Activated naive CD4-positive, alpha-beta T cell treated with anti-CD3 and anti-CD28 coated beads, Interleukin-2, amount 10 ng/mL, durations not matched to agents 7 days and 5 days (primary cell): ENCODE data around the gene FKBP14.

ENCODE experiments used
- CTCF ChIA-PET: fragments of 350-600 bp; sonication (Branson Sonifier 250); formaldehyde crosslinking; loops from one replicate; lab custom pipeline; 2021; ENCODE audit warnings: antibody characterized with exemption; lab: Charles Lee
- DNase-seq: peaks from one replicate; pipeline ENCODE4 v3.0.0-alpha.2; 2020
- H3K27ac Mint-ChIP-seq: one replicate; pipeline ENCODE4 v1.8.0; 2021; ENCODE audit warnings: mild to moderate bottlenecking, moderate library complexity, mixed read lengths
- H3K27me3 Mint-ChIP-seq: one replicate; pipeline ENCODE4 v1.8.0; 2021; ENCODE audit warnings: mild to moderate bottlenecking, mixed read lengths
- H3K36me3 Mint-ChIP-seq: one replicate; pipeline ENCODE4 v1.8.0; 2021; ENCODE audit warnings: mixed read lengths
- H3K4me1 Mint-ChIP-seq: one replicate; pipeline ENCODE4 v1.8.0; 2021; ENCODE audit warnings: mixed read lengths
- H3K4me3 Mint-ChIP-seq: one replicate; pipeline ENCODE4 v1.8.0; 2021; ENCODE audit warnings: mild to moderate bottlenecking, moderate library complexity, mixed read lengths
- H3K9me3 Mint-ChIP-seq: one replicate; pipeline ENCODE4 v1.8.0; 2021; ENCODE audit warnings: mixed read lengths

FKBP14 gene

DNA sequence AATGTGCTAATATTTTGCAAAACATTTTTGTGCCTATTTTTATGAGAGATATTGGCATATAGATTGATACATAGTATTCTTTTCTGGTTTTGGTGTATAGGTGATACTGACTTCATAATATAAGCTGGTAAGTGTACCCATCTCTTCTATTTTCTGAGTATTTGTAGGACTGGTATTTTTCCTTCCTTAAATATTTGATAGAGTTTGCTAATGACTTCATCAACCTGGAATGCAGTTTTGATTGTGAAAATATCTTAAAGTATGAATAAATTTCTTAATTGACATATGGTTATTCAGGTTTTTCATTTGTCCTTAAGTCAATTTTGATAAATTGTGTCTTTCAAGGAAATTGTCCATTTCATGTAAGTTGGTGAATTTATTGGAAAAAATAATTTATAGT is 30.9 kb downstream of the FKBP14 start:
- no peak overlapping the region for H3K27ac Mint-ChIP-seq
- no peaks in the 10 kb centered on the region for H3K4me1 Mint-ChIP-seq
- peaks cover 10% of the 10 kb centered on the region for H3K9me3 Mint-ChIP-seq
- no peaks in the 10 kb centered on the region for H3K36me3 Mint-ChIP-seq
- peaks cover 53% of the 10 kb centered on the region for H3K27me3 Mint-ChIP-seq
- no peak for DNase-seq
- no peak overlapping the region for H3K4me3 Mint-ChIP-seq
- CTCF ChIA-PET = interaction anchor here (0.6 kb wide), 1 partner anchor 686 kb away, joined by 4 read pairs; no protein-coding TSS in a partner anchor

DNA sequence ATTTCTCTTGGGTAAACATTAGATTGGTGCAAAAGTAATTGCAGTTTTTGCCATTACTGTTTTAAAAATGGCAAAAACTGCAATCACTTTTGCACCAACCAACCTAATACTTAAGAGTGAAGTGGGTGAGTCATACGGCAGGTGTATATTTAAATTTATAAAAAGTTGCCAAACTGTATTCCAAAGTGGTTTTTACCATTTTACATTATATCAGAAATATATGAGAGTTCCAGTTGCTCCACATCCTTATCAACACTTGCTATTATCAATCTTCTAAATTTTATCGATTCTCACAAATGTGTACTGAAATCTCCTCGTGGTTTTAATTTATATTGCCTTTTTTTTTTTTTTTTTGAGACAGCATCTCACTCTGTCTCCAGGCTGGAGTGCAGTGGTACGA is 33.4 kb downstream of the FKBP14 start:
- no peak overlapping the region for H3K27ac Mint-ChIP-seq
- peaks cover 10% of the 10 kb centered on the region for H3K9me3 Mint-ChIP-seq
- no peak for DNase-seq
- peaks cover 9% of the 10 kb centered on the region for H3K4me1 Mint-ChIP-seq
- peaks cover 3% of the 10 kb centered on the region for H3K36me3 Mint-ChIP-seq
- H3K27me3 Mint-ChIP-seq = peaks cover 65% of the 10 kb centered on the region
- no peak overlapping the region for H3K4me3 Mint-ChIP-seq
- CTCF ChIA-PET = no interaction called here

DNA sequence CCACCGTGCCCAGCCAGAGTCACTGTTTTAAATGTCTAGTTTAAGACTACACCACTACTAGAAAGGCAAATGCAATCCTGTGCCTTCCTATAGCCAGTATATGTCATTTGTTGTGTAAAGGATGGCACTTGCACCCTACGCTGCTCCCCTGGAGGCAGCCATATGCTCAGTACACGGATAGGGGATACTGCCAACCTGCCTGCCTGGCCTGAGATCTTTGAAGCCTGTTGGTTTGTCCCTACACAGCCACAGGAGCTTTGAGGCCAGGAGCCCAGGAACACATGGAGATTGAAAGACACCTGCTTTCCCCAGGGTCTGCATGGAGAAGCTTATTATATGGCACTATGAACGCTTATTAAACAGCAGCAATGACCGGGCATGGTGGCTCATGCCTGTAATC is 34.6 kb downstream of the FKBP14 start:
- no peak overlapping the region for H3K4me3 Mint-ChIP-seq
- CTCF ChIA-PET = no interaction called here
- no peak overlapping the region for H3K27ac Mint-ChIP-seq
- H3K4me1 Mint-ChIP-seq = peaks cover 9% of the 10 kb centered on the region
- peaks cover 10% of the 10 kb centered on the region for H3K9me3 Mint-ChIP-seq
- H3K36me3 Mint-ChIP-seq = peaks cover 3% of the 10 kb centered on the region
- peaks cover 68% of the 10 kb centered on the region for H3K27me3 Mint-ChIP-seq
- DNase-seq = no peak

DNA sequence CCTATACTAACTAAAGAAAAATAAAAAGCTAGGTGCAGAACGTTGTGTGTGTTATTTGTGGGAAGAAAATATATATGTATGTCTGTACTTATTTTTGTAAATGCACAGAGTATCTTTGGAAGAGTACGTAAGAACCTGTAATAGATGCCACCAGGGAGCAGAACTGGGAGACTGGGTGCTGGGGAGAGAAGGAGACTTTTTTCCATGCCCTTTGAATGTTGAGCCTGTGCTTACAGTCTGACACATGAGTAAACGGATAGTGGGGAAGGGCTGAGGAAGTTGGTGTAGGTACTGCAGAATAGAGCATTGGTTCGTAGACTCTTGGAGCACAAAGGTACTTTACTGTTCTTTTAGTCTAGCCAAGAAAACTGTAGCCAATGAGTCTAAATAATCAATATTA is 35.6 kb downstream of the FKBP14 start:
- peaks cover 9% of the 10 kb centered on the region for H3K4me1 Mint-ChIP-seq
- CTCF ChIA-PET = no interaction called here
- H3K9me3 Mint-ChIP-seq = peaks cover 4% of the 10 kb centered on the region
- no peak overlapping the region for H3K27ac Mint-ChIP-seq
- peaks cover 63% of the 10 kb centered on the region for H3K27me3 Mint-ChIP-seq
- peaks cover 3% of the 10 kb centered on the region for H3K36me3 Mint-ChIP-seq
- no peak overlapping the region for H3K4me3 Mint-ChIP-seq
- no peak for DNase-seq

DNA sequence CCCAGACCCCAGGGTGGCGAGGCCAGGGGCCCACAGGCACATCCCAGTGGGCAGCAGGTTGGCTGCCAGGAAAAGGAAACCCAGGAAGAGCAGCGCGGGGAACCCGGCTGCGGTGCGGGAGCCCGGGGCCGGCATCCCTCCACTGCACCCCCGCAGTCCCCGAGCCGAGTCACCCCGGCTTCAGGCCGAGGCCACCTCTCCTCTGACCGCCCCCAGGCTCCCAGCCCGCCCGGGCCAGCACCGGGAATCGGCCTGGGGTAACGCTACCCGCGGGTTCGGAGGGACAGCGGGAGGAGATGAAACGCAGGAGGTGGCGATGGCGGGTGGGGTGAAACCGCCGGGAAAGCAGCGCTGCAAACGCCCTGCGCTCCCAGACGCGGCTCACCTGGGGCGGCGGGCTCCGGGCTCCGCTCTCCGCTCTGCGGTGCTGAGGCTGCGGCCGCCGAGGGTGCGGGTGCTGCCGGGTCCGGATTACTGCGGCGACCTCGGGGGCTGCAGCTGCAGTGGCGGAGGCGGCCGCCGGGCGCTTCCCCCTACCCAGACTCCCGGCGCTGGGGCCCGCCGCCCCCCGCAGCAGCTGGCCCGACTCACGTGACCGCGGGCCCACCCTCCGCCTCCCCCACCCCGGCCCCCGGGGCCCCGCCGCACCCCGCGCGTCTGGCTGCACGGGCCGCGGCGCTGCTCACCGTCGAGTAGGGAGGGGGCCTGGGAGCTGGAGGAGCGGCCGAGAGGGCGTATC is 37.1 kb downstream of the FKBP14 start, which contains the start of gene SCRN1:
TSS of gene SCRN1 (minus strand) at position 545 of the 739 bp plus-strand sequence. CDS start 20,734 bp downstream, outside the sequence.
- Mint-ChIP-seq H3K4me1 (peaks cover 9% of the 10 kb centered on the region), H3K27me3 (peaks cover 69% of the 10 kb centered on the region), H3K27ac (peak within 1 kb of the TSS; percentile 21), H3K4me3 (peak within 1 kb of the TSS; percentile 68), H3K9me3 (peaks cover 4% of the 10 kb centered on the region), H3K36me3 (peaks cover 3% of the 10 kb centered on the region)
- CTCF ChIA-PET = no interaction called here
- DNase-seq = peak; percentile 31

DNA sequence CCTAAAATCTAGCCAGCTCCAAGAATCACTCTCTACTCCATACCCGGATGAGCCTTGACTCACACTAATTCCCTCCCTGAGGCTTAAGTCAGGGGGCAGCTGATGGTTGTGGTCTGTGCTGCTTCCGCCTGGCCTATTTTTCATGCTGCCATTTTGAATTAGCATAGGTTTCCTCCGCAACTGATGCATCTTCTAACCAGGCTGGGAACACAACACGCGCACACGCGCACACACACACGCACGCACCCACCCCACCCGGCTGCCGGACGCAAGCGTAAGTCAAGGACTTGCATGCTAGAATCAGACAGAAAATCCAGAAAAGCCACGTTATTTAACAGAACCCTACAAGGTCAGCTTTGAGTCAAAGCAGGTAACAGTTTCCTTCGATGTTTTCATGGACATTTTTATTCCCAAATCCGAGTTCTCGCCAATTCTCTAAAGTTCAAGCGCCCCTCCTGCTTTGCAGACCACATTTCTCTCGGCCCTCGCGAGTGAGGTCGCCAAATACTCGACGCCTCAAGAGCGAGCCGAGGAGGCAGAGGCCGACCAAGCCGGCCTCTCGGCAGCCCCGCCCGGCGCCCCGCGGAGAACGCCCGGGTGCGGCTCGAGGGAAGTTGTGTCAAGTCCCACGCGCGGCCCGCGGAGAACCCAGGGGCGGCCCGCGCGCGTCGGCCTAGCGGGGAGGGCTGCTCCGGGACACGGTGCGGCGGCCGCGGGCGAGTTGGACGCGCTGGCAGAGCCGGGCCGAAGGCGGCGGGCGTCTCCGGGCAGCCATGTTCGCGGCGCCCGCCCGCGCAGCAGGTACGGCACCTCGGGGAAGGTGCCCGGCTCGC is 37.9 kb downstream of the FKBP14 start:
- CTCF ChIA-PET = interaction anchor here (2.4 kb wide), 1 partner anchor 73 kb away, joined by 5 read pairs; no protein-coding TSS in a partner anchor

DNA sequence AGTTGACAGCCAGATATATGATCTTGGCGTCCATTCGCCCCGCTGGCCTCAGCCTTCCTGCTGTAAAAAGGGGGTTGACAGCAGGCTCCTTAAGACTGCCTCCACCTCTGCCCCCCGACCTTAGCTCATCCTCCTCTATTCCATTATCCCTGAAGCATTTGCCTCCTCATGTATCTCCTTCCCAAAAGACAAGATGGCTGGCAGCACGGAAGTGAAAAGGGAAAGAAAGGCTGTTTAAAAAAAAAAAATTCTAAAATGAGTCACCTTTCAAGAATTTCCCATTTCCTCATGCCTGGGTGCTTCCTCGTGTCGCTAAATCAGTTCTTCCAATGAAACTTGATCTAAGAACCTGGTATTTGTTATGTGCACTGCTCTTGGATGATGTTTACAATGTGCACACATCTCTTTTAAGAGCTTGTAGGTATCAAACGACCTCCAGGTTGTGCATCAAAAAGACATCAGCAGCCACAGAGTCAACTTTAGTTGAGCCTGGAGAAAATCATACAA is 38.6 kb downstream of the FKBP14 start:
- Mint-ChIP-seq H3K27me3 (peaks cover 68% of the 10 kb centered on the region), H3K27ac (no peak overlapping the region), H3K4me3 (peak overlapping the region; percentile 68), H3K9me3 (peaks cover 4% of the 10 kb centered on the region), H3K4me1 (peaks cover 9% of the 10 kb centered on the region), H3K36me3 (peaks cover 3% of the 10 kb centered on the region)
- CTCF ChIA-PET = interaction anchor here (2.4 kb wide), 1 partner anchor 74 kb away, joined by 5 read pairs; no protein-coding TSS in a partner anchor
- no peak for DNase-seq

More for the DNA sequence above, 37.9 kb downstream of the FKBP14 start:
- Mint-ChIP-seq H3K27me3 (peaks cover 73% of the 10 kb centered on the region), H3K4me1 (peaks cover 9% of the 10 kb centered on the region), H3K27ac (peak overlapping the region; percentile 21), H3K4me3 (peak overlapping the region; percentile 68), H3K9me3 (peaks cover 4% of the 10 kb centered on the region), H3K36me3 (peaks cover 3% of the 10 kb centered on the region)
- peak; percentile 28 for DNase-seq

DNA sequence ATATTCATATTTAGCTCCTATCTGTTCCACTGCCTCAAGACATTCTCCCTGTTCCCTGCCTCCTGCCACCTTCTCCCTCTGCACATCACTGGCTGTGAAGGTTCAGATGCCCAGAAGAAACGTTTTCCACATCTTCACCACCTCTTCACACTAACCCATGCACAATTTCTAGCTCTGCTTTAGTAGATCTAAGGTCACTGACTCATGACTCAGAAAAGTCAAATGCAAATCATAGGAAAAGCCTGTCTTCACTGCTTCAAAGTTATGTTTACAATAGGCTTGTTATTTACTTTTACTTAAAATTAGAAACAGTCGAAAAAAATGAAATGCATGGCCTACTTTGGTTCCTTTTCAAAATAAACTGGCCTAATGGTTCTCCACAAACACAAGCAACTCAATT is 39.4 kb downstream of the FKBP14 start:
- CTCF ChIA-PET = interaction anchor here (2.4 kb wide), 1 partner anchor 75 kb away, joined by 5 read pairs; no protein-coding TSS in a partner anchor
- Mint-ChIP-seq H3K4me1 (peaks cover 9% of the 10 kb centered on the region), H3K36me3 (peaks cover 3% of the 10 kb centered on the region), H3K27ac (no peak overlapping the region), H3K27me3 (peaks cover 61% of the 10 kb centered on the region), H3K9me3 (no peaks in the 10 kb centered on the region), H3K4me3 (no peak overlapping the region)
- DNase-seq = no peak

DNA sequence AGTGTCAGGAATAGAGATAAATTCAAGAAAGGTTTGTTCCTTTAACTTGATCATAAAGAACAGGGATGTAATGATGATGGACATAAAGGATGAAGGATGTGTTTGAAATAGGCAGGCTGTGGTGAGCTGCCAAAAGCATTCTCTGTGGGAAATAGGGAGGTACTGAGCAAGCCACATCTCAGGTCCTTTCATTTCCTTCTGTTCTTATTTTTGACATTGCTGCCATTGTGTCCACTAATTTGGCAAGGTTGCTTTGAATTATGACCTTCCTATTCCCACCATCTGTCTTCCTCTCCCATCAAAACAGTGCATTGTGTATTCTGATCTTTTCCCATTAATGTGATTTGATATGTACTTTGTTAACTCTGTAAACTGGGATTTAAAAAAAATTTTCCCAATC is 46.4 kb downstream of the FKBP14 start:
- no peak for DNase-seq
- no peaks in the 10 kb centered on the region for H3K4me1 Mint-ChIP-seq
- peaks cover 16% of the 10 kb centered on the region for H3K27me3 Mint-ChIP-seq
- H3K4me3 Mint-ChIP-seq = no peak overlapping the region
- H3K9me3 Mint-ChIP-seq = no peaks in the 10 kb centered on the region
- H3K36me3 Mint-ChIP-seq = no peaks in the 10 kb centered on the region
- no peak overlapping the region for H3K27ac Mint-ChIP-seq
- CTCF ChIA-PET = no interaction called here

DNA sequence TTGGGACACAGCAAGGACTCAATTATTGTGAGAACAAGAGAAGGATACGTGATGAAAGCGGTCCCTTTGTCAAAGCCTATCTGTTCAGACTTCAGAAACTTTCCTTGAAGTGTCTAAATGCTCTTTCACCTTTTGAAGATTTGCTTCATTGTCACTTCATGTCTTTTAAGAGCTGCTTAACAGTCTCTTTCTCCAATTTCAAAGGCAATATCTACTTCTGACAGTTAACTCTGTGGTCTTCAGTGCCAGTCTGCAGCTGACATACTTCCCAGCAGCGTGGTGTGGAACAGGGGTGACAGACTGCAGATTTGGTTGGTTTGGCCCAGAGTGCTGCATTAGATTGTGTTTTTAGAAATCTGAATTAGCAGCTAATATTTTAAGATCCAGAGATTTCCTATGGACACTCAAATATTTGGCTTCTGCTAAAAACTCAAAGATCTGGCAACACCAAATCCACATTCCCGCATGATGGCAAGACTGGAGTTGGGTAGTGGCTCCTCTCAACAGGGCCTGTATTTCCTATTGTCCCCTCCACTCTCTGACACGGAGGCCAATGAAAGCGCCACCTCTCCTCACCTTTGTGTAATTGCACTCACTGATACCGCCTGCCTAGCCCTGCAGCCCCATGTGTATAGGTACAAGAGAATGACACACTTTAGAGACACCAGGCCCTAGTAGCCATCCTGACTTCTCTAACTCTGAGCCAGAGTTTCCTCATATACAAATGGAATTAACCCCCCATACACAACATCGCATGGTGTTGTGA is 48.4 kb downstream of the FKBP14 start:
- Mint-ChIP-seq H3K36me3 (no peaks in the 10 kb centered on the region), H3K27ac (no peak overlapping the region), H3K4me3 (no peak overlapping the region), H3K4me1 (no peaks in the 10 kb centered on the region), H3K9me3 (no peaks in the 10 kb centered on the region), H3K27me3 (peaks cover 16% of the 10 kb centered on the region)
- CTCF ChIA-PET = interaction anchor here (1.5 kb wide), 1 partner anchor 9 kb away, joined by 6 read pairs; no protein-coding TSS in a partner anchor
- no peak for DNase-seq

DNA sequence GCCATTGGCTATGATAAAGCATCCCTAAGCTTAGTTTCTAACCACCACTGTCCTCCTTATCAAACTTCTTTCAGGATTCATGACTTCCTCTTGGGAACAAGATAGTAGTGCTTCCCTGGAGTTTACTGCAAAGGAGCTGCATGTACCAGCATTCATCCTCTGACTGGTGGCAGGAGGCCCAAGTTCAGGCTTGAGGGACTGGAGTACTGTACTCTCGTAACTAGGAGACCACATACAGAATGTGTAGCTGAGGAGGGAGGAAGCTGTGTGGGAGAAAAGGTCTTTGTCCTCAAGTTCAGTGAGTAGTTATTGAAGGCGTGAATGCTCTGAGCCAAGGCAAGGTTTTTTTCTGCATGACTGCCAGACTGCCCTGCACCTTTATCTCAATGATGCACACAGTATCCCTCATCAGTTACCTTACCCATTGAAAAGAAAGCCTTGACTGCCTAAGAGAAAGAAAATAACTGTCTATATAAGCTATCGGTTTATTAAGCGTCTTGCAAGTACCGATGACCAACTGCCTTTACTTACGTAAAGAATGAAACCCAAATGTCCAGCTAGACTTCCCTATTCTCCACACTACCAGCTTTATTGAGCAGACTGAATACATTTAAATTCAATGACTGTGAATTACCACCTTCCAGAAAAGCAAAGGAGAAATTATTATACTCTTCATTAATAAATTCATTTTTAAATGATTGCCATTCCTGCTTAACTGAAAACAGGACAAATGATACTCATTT is 49.7 kb downstream of the FKBP14 start:
- no peaks in the 10 kb centered on the region for H3K36me3 Mint-ChIP-seq
- CTCF ChIA-PET = interaction anchor here (1.5 kb wide), 1 partner anchor 8 kb away, joined by 6 read pairs; no protein-coding TSS in a partner anchor

DNA sequence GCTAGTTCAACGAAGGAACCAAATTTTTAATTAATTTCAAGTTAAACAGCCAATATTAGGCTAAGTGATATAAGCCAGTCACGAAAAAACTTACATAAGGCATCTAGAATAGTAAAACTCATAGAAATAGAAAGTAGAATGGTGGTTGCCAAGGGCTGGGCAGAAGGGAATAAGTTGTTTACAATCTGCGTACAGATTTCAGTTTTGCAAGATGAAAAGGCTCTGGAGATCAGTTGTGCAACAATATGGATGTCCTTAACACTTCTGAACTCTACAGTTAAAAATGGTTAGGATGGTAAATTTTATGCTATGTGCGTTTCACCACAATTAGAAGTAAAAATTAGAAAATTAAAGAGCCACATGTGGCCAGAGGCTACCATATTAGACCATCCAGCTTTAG is 50.2 kb downstream of the FKBP14 start:
- H3K4me1 Mint-ChIP-seq = no peaks in the 10 kb centered on the region
- no peak overlapping the region for H3K4me3 Mint-ChIP-seq
- peaks cover 16% of the 10 kb centered on the region for H3K27me3 Mint-ChIP-seq
- H3K9me3 Mint-ChIP-seq = no peaks in the 10 kb centered on the region
- H3K36me3 Mint-ChIP-seq = no peaks in the 10 kb centered on the region
- CTCF ChIA-PET = interaction anchor here (0.7 kb wide), 1 partner anchor 98 kb away, joined by 3 read pairs; no protein-coding TSS in a partner anchor
- no peak for DNase-seq
- H3K27ac Mint-ChIP-seq = no peak overlapping the region

More for the DNA sequence above, 49.7 kb downstream of the FKBP14 start:
- Mint-ChIP-seq H3K27me3 (peaks cover 16% of the 10 kb centered on the region), H3K9me3 (no peaks in the 10 kb centered on the region), H3K27ac (no peak overlapping the region), H3K4me3 (no peak overlapping the region), H3K4me1 (no peaks in the 10 kb centered on the region)
- DNase-seq = no peak

DNA sequence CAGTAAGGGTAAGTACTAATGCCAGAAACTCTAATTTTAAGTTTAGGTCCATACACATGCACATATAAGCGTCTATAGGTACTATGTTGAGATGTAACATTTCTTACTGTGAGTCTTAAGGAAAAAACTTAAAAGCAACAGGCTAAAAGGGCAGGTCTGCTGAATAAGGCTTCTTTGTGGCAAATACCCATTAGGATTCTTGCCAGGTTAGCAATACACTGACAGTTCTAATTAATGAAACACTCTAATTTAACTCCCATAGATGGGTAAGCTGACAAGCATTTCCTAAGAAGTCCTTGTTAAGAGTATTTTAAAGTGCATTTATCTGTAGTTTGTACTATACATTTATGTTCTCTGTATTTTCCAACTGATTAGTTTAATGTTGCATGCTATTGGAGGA is 50.9 kb downstream of the FKBP14 start:
- H3K27me3 Mint-ChIP-seq = peaks cover 19% of the 10 kb centered on the region
- no peaks in the 10 kb centered on the region for H3K4me1 Mint-ChIP-seq
- CTCF ChIA-PET = interaction anchor here (0.7 to 1.4 kb wide), 3 partner anchors 9 to 99 kb away, joined by 3 read pairs; no protein-coding TSS in a partner anchor
- no peak for DNase-seq
- H3K36me3 Mint-ChIP-seq = no peaks in the 10 kb centered on the region
- no peak overlapping the region for H3K4me3 Mint-ChIP-seq
- no peak overlapping the region for H3K27ac Mint-ChIP-seq
- no peaks in the 10 kb centered on the region for H3K9me3 Mint-ChIP-seq
